Measurements from ENCODE around the gene ABCA7.

The ABCA7 gene

DNA sequence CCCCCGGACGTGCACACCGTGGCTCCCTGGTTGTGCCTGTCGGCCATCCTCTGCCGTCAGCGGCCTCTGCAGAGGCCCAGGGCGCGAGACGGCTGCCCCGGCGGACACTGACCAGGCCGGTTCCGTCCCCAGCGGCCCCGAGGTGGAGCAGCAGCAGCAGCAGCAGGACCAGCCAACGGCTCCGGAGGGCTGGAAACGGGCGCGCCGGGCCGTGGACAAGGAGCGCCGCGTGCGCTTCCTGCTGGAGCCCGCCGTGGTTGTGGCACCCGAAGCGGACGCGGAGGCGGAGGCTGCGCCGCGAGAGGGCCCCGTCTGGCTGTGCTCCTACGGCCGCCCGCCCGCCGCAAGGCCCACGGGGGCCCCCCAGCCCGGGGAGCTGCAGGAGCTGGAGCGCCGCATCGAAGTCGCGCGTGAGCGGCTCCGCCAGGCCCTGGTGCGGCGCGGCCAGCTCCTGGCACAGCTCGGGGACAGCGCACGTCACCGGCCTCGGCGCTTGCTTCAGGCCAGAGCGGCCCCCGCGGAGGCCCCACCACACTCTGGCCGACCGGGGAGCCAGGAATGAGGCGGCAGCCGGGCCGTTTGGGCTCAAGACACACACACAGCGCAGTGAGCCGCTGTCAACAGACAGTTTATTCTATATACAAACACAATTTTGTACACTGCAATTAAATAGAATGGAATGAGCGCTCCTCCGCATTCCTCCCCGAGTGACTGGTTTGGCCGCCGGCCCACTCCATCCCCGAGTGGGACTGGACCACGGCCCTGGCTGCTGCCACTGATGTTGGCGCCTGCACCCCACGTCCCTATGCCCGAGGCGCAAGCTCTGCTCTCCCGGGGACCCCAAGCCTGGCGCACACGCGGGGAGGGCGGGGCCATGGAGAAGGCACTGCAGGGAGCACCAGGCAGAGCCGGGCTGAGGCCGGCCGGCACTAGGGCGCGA, 30.6 kb upstream of the ABCA7 start:
- no peak for TF ChIP-seq CTCF (IDR thresholded peaks at IDR 0.05)

GRCh38 chr19:1009981-1010538, 29.8 kb upstream of the ABCA7 start:
- no peak for TF ChIP-seq CTCF (IDR thresholded peaks at IDR 0.05)
- H3K9me3 Mint-ChIP-seq: no peaks in the 10 kb centered on the region
- H3K27me3 Mint-ChIP-seq (ENCODE audit: low read depth, poor library complexity): no peaks in the 10 kb centered on the region
- no peak overlapping the region for H3K4me3 Mint-ChIP-seq
- H3K4me1 Mint-ChIP-seq: no peaks in the 10 kb centered on the region
- H3K27ac Mint-ChIP-seq: peak overlapping the region; percentile 54
- no peak for DNase-seq
- peaks cover 8% of the 10 kb centered on the region for H3K36me3 Mint-ChIP-seq (ENCODE audit: low read depth)

More for the DNA sequence above, 30.6 kb upstream of the ABCA7 start:
- no peak for DNase-seq
- H3K4me1 Mint-ChIP-seq: no peaks in the 10 kb centered on the region
- H3K27ac Mint-ChIP-seq: no peak overlapping the region
- no peaks in the 10 kb centered on the region for H3K9me3 Mint-ChIP-seq
- no peak overlapping the region for H3K4me3 Mint-ChIP-seq
- peaks cover 8% of the 10 kb centered on the region for H3K36me3 Mint-ChIP-seq (ENCODE audit: low read depth)
- no peaks in the 10 kb centered on the region for H3K27me3 Mint-ChIP-seq (ENCODE audit: low read depth, poor library complexity)

DNA sequence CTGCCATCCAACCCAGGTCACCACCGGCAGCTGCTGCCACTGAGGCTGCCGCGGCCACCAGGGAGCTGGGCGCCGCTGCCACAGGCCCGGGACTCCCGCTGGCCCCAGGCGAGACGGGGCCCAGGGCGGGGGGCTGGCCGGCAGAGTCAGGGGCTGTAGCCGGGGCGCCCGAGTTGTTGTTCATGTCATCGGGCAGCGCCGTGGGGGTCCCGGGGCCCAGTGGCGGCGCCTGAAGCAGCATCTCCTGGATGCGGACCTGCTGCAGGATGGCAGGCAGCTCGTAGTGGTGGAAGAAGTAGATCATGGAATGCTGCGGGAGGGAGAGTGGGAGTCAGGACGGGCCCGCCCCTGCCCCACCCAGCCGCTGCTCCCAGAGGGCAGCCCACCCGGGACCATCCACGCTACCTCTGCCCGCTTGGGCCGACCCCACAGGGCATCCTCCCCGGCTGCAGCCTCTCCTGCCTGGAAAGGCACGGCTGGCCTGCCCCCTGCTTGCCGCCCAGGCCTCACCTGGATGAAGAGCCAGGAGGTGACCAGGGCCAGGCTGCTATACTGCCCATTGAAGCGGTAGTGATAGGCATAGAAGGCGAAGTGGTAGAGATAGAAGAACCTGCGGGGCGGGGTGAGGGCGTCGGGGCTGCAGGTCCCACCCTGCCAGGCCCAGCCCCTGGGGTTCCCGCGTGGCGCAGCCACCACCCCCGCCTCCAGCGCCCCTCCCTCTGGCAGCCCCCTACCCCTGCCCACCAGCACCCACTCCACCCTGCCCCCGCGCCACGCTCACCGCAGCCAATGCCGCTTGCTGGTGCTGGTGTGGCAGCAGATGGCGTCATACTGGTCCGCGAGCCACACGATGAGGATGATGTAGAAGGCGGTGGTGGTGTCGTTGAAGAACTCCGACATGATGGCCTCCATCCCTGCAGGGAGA, 29.1 kb upstream of the ABCA7 start:
- no peaks in the 10 kb centered on the region for H3K9me3 Mint-ChIP-seq
- H3K36me3 Mint-ChIP-seq (ENCODE audit: low read depth): peaks cover 8% of the 10 kb centered on the region
- no peak for TF ChIP-seq CTCF (IDR thresholded peaks at IDR 0.05)
- no peak for DNase-seq
- no peak overlapping the region for H3K4me3 Mint-ChIP-seq
- H3K27me3 Mint-ChIP-seq (ENCODE audit: low read depth, poor library complexity): no peaks in the 10 kb centered on the region
- H3K4me1 Mint-ChIP-seq: peaks cover 4% of the 10 kb centered on the region
- H3K27ac Mint-ChIP-seq: no peak overlapping the region

GRCh38 chr19:1011831-1012333, 28.0 kb upstream of the ABCA7 start:
- Mint-ChIP-seq H3K27me3 (ENCODE audit: low read depth, poor library complexity) (no peaks in the 10 kb centered on the region), H3K4me3 (no peak overlapping the region), H3K4me1 (peaks cover 14% of the 10 kb centered on the region), H3K36me3 (ENCODE audit: low read depth) (peaks cover 3% of the 10 kb centered on the region), H3K9me3 (no peaks in the 10 kb centered on the region), H3K27ac (no peak overlapping the region)
- DNase-seq: no peak
- TF ChIP-seq CTCF (IDR thresholded peaks at IDR 0.05): no peak

DNA sequence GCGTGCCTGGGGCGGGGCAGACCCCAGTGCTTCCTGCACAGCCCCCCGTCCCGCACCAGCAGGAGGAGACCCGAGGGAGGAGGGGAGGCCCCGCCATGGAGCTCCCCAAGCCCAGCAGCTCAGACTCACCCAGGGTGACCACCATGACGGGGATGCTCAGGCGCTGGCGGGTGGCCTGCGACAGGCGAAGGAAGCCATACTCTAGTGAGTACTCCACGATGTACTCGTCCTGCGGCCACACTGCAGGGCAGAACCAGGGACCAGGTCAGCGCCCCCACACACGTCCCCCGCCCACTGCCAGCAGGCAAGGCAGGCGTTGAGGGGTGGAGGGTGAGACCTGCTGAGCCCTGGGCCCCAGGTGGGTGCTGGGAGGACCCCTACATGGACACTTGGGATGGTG, 27.6 kb upstream of the ABCA7 start:
- DNase-seq: no peak
- H3K4me3 Mint-ChIP-seq: no peak overlapping the region
- no peaks in the 10 kb centered on the region for H3K9me3 Mint-ChIP-seq
- H3K27me3 Mint-ChIP-seq (ENCODE audit: low read depth, poor library complexity): no peaks in the 10 kb centered on the region
- H3K27ac Mint-ChIP-seq: no peak overlapping the region
- H3K4me1 Mint-ChIP-seq: peaks cover 19% of the 10 kb centered on the region
- TF ChIP-seq CTCF (IDR thresholded peaks at IDR 0.05): no peak
- no peaks in the 10 kb centered on the region for H3K36me3 Mint-ChIP-seq (ENCODE audit: low read depth)
